ENCODE data around the gene ACOT7.

DNA sequence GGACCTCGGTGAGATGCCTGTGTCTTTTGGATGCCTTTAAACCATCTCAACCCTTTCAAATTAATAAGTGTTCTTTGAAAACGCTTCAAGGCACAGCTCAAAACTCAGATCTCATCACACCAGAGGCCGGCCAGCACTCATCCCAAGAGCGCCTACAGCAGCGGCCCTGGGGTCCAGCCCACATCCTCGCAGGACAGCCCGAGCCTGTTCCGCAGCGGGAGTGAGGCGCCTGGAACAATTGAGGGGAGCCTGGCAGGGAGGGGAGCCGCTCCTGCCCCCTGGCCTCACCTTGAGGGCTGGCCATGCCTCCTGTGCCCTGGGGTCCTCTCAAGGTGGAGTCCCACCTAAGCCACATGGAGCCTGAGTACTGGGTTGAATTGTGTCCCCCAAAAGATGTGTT lies 37.9 kb downstream of the ACOT7 start:
- TF ChIP-seq POLR2AphosphoS5 (IDR thresholded peaks at IDR 0.05; ENCODE audit: low read depth, low read length) (no peak), TAF1 (IDR thresholded peaks at IDR 0.05; ENCODE audit: low read depth, low read length) (no peak), POLR2A (IDR thresholded peaks at IDR 0.05; ENCODE audit: low read depth, low read length) (no peak), POU2F2 (IDR thresholded peaks at IDR 0.05; ENCODE audit: low read depth, low read length) (no peak), SPI1 (IDR thresholded peaks at IDR 0.05; ENCODE audit: low read depth, low read length) (no peak), PAX5 (IDR thresholded peaks at IDR 0.05; ENCODE audit: insufficient read depth, low read length, severe bottlenecking) (no peak)

All from GM12891 (cell line).